Panc1 (cell line): Measurements from ENCODE around the gene CLCN4. TPM values are rescaled to one million over a fixed set of nuclear protein-coding genes. Genes with fewer than 3 reads are reported as not detected.

Experiments used
- ATAC-seq: fragments of 200-7000 bp; cut with Tn5 transposase; 2 replicates; pipeline ENCODE4 v1.9.1; 2020; ENCODE audit warnings: mild to moderate bottlenecking, moderate library complexity
- BruUV-seq: library from RNA; stranded (reverse); fragments of 400-500 nt; replicated peaks from 2 replicates; lab custom pipeline; 2021; lab: Mats Ljungman, UMichigan
- CTCF ChIA-PET: fragments of 300-600 bp; sonication (Branson Sonifier 250); formaldehyde crosslinking; loops from one replicate; lab custom pipeline; 2022; ENCODE audit warnings: antibody characterized with exemption; lab: Charles Lee
- POLR2A ChIA-PET: fragments of 300-600 bp; sonication (Branson Sonifier 250); formaldehyde crosslinking; loops from one replicate; lab custom pipeline; 2022; ENCODE audit warnings: antibody characterized with exemption; lab: Charles Lee
- DNase-seq: peaks from one replicate; pipeline ENCODE4 v3.0.0-alpha.2; 2010; ENCODE audit warnings: low read depth, low spot score
- H3K27ac ChIP-seq: 2 replicates; pipeline ENCODE4 v1.5.1; 2011; ENCODE audit warnings: mild to moderate bottlenecking, low read length, inconsistent platforms
- H3K27me3 ChIP-seq: fragments of 200-500 bp; sonication (Bioruptor generic); 2 replicates; pipeline ENCODE4 v1.6.0; 2014; ENCODE audit warnings: low read length, inconsistent platforms; ENCODE audit not compliant: control insufficient read depth, insufficient read depth
- H3K36me3 ChIP-seq: fragments of 200-500 bp; sonication (Bioruptor generic); 2 replicates; pipeline ENCODE4 v1.5.1; 2014; ENCODE audit warnings: inconsistent platforms, mild to moderate bottlenecking, low read length, moderate library complexity; ENCODE audit not compliant: control insufficient read depth, insufficient read depth
- H3K4me1 ChIP-seq: 2 replicates; pipeline ENCODE4 v1.5.1; 2011; ENCODE audit warnings: inconsistent platforms, mild to moderate bottlenecking, low read length, moderate library complexity; ENCODE audit not compliant: control insufficient read depth, insufficient read depth
- H3K4me3 ChIP-seq, 2 experiments: 2 replicates each; pipeline ENCODE4 v1.5.1; 2011 to 2012; ENCODE audit warnings: low read depth in 2 of 2, low read length in 2 of 2, mild to moderate bottlenecking in 2 of 2, inconsistent platforms in 1 of 2, moderate library complexity in 1 of 2
- H3K9me3 ChIP-seq: fragments of 200-500 bp; sonication (Bioruptor generic); 2 replicates; pipeline ENCODE4 v1.5.1; 2014; ENCODE audit warnings: low read depth, mild to moderate bottlenecking, inconsistent platforms, low read length, moderate library complexity; ENCODE audit not compliant: control insufficient read depth, insufficient read depth
- POLR2AphosphoS5 ChIP-seq: IDR thresholded peaks from 2 replicates; pipeline ENCODE4 v1.6.1; 2012; ENCODE audit warnings: mild to moderate bottlenecking, low read depth, low read length, moderate library complexity
- SIN3A ChIP-seq: IDR thresholded peaks from 2 replicates; pipeline ENCODE4 v1.6.1; 2012; ENCODE audit warnings: low read depth, mild to moderate bottlenecking, low read length, moderate library complexity, borderline replicate concordance; ENCODE audit not compliant: insufficient read depth
- TCF7L2 ChIP-seq: IDR thresholded peaks from 2 replicates; pipeline ENCODE4 v1.6.1; 2011; ENCODE audit warnings: mild to moderate bottlenecking, low read depth, low read length, inconsistent platforms
- in situ Hi-C: cut with HindIII; loops from 2 replicates; pipeline ENCODE4 v1.10.0; 2016; ENCODE audit warnings: low sequenced_read_pairs, low pct_unique_long_range_greater_than_20kb
- intact Hi-C: fragments of 100-400 bp; cut with micrococcal nuclease; formaldehyde crosslinking; loops from one replicate; pipeline ENCODE4 v1.10.0; 2022; ENCODE audit not compliant: unreplicated experiment
- total RNA-seq: library from RNA; stranded (reverse); gene quantifications from one replicate; pipeline ENCODE4 v1.2.1, GENCODE V29; 2021; ENCODE audit not compliant: unreplicated experiment
- TF ChIP-seq, protein P1 (sequence below), 2 experiments: IDR thresholded peaks; 2 replicates each; pipeline ENCODE4 v1.6.1; 2011 to 2012; ENCODE audit warnings: low read depth in 2 of 2, control low read depth in 1 of 2, low read length in 1 of 2, mild to moderate bottlenecking in 1 of 2, moderate library complexity in 1 of 2; ENCODE audit not compliant: insufficient read depth in 1 of 2
- TF ChIP-seq, protein P2 (sequence below): fragments of 450-650 bp; IDR thresholded peaks from 2 replicates; pipeline ENCODE4 v1.5.1; 2017; ENCODE audit warnings: mild to moderate bottlenecking

Gene CLCN4
- total RNA-seq, 1 experiment from 2014 or later: 2.5 TPM

DNA sequence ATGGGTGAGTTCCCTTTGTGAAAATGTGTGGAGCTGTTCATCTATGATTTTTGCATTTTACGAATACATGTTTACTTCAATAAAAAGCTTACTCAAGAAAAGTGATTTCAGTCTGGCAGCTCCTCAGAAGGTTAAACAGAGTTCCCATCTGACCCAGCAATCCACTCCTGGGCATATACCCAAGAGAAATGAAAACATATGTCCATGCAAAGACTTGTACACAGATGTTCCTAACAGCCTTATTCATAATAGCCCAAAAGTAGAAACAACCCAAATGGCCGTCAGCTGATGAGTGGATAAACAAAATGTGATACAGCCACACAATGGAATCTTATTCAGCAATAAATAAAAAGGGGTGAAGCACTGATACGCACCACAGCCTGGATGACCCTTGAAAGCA, 20.8 kb downstream of the CLCN4 start:
- ATAC-seq: no peak
- POLR2A ChIA-PET: no interaction called here
- intact Hi-C loops: no loop called here

GRCh38 chrX:10178866-10179463, 22.2 kb downstream of the CLCN4 start:
- CTCF ChIA-PET: no interaction called here
- intact Hi-C loops (no loop called here), in situ Hi-C loops (no loop called here)

More for the DNA sequence above, 20.8 kb downstream of the CLCN4 start:
- no peak overlapping the region for H3K4me3 ChIP-seq
- H3K9me3 ChIP-seq: no peaks in the 10 kb centered on the region
- CTCF ChIA-PET: no interaction called here
- no peaks in the 10 kb centered on the region for H3K4me1 ChIP-seq
- TF ChIP-seq SIN3A: no peak
- no peak for TF ChIP-seq TCF7L2
- TF ChIP-seq POLR2AphosphoS5: no peak
- TF ChIP-seq, protein P1, sequence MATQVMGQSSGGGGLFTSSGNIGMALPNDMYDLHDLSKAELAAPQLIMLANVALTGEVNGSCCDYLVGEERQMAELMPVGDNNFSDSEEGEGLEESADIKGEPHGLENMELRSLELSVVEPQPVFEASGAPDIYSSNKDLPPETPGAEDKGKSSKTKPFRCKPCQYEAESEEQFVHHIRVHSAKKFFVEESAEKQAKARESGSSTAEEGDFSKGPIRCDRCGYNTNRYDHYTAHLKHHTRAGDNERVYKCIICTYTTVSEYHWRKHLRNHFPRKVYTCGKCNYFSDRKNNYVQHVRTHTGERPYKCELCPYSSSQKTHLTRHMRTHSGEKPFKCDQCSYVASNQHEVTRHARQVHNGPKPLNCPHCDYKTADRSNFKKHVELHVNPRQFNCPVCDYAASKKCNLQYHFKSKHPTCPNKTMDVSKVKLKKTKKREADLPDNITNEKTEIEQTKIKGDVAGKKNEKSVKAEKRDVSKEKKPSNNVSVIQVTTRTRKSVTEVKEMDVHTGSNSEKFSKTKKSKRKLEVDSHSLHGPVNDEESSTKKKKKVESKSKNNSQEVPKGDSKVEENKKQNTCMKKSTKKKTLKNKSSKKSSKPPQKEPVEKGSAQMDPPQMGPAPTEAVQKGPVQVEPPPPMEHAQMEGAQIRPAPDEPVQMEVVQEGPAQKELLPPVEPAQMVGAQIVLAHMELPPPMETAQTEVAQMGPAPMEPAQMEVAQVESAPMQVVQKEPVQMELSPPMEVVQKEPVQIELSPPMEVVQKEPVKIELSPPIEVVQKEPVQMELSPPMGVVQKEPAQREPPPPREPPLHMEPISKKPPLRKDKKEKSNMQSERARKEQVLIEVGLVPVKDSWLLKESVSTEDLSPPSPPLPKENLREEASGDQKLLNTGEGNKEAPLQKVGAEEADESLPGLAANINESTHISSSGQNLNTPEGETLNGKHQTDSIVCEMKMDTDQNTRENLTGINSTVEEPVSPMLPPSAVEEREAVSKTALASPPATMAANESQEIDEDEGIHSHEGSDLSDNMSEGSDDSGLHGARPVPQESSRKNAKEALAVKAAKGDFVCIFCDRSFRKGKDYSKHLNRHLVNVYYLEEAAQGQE (IDR thresholded peaks at IDR 0.05; ENCODE audit: insufficient read depth in 1 of 2, low read depth in 2 of 2, low read length in 1 of 2): no peak
- TF ChIP-seq, protein P2, sequence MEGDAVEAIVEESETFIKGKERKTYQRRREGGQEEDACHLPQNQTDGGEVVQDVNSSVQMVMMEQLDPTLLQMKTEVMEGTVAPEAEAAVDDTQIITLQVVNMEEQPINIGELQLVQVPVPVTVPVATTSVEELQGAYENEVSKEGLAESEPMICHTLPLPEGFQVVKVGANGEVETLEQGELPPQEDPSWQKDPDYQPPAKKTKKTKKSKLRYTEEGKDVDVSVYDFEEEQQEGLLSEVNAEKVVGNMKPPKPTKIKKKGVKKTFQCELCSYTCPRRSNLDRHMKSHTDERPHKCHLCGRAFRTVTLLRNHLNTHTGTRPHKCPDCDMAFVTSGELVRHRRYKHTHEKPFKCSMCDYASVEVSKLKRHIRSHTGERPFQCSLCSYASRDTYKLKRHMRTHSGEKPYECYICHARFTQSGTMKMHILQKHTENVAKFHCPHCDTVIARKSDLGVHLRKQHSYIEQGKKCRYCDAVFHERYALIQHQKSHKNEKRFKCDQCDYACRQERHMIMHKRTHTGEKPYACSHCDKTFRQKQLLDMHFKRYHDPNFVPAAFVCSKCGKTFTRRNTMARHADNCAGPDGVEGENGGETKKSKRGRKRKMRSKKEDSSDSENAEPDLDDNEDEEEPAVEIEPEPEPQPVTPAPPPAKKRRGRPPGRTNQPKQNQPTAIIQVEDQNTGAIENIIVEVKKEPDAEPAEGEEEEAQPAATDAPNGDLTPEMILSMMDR: no peak
- H3K27ac ChIP-seq: no peak overlapping the region
- no peaks in the 10 kb centered on the region for H3K27me3 ChIP-seq
- DNase-seq: no peak
- BruUV-seq: no TSS peak
- in situ Hi-C loops: no loop called here
- no peaks in the 10 kb centered on the region for H3K36me3 ChIP-seq

More at GRCh38 chrX:10178866-10179463, 22.2 kb downstream of the CLCN4 start:
- Histone ChIP-seq H3K9me3 (no peaks in the 10 kb centered on the region), H3K4me3 (no peak overlapping the region), H3K27me3 (no peaks in the 10 kb centered on the region), H3K4me1 (no peaks in the 10 kb centered on the region), H3K36me3 (no peaks in the 10 kb centered on the region), H3K27ac (no peak overlapping the region)
- DNase-seq: no peak
- no TSS peak for BruUV-seq
- POLR2A ChIA-PET: no interaction called here
- ATAC-seq: no peak
- TF ChIP-seq POLR2AphosphoS5 (no peak), TCF7L2 (no peak), SIN3A (no peak)
- TF ChIP-seq, protein P2: no peak
- TF ChIP-seq, protein P1 (IDR thresholded peaks at IDR 0.05; ENCODE audit: insufficient read depth in 1 of 2, low read depth in 2 of 2, low read length in 1 of 2): no peak
